WTC11 (cell line): Measurements from ENCODE around the gene IFT52. TPM values are rescaled to one million over a fixed set of nuclear protein-coding genes. Genes with fewer than 3 reads are reported as not detected.
"Not testable (repeated sequence)": the region's sequence is repeated elsewhere in the genome, so short reads cannot be mapped to it uniquely, and the experiment has no call there.

Experiments used
- ATAC-seq: fragments of 200-7000 bp; cut with Tn5 transposase; 2 replicates; pipeline ENCODE4 v1.10.0; 2021; ENCODE audit warnings: mild to moderate bottlenecking, moderate library complexity
- CTCF ChIA-PET: fragments of 300-600 bp; sonication (Branson Sonifier 250); formaldehyde crosslinking; loops from one replicate; lab custom pipeline; 2021; ENCODE audit warnings: antibody characterized with exemption; lab: Charles Lee
- POLR2A ChIA-PET: fragments of 350-600 bp; sonication (Branson Sonifier 250); formaldehyde crosslinking; loops from one replicate; lab custom pipeline; 2021; ENCODE audit warnings: antibody characterized with exemption; lab: Charles Lee
- DNase-seq: peaks from one replicate; pipeline ENCODE4 v3.0.0; 2021; ENCODE audit warnings: low spot score
- H3K27ac Mint-ChIP-seq: 2 replicates; pipeline ENCODE4 v1.8.0; 2021; ENCODE audit warnings: mixed read lengths
- H3K27me3 Mint-ChIP-seq: 2 replicates; pipeline ENCODE4 v1.8.0; 2021; ENCODE audit warnings: low read depth, mild to moderate bottlenecking, moderate library complexity, mixed read lengths
- H3K36me3 Mint-ChIP-seq: 2 replicates; pipeline ENCODE4 v1.8.0; 2021; ENCODE audit warnings: mixed read lengths
- H3K4me1 Mint-ChIP-seq: 2 replicates; pipeline ENCODE4 v1.8.0; 2022; ENCODE audit warnings: mixed read lengths
- H3K4me3 Mint-ChIP-seq: 2 replicates; pipeline ENCODE4 v1.8.0; 2021; ENCODE audit warnings: mild to moderate bottlenecking, moderate library complexity, mixed read lengths
- H3K9me3 Mint-ChIP-seq: 2 replicates; pipeline ENCODE4 v1.8.0; 2021; ENCODE audit warnings: mixed read lengths
- ETV6 ChIP-seq: sonication (generic); formaldehyde crosslinking; IDR thresholded peaks from 2 replicates; pipeline ENCODE4 v1.8.1; 2022; ENCODE audit warnings: mild to moderate bottlenecking, missing genetic modification reagents
- IRF2 ChIP-seq: sonication (generic); formaldehyde crosslinking; IDR thresholded peaks from 2 replicates; pipeline ENCODE4 v1.8.0; 2022; ENCODE audit warnings: low read depth, missing genetic modification reagents, borderline replicate concordance
- JUN ChIP-seq: sonication (generic); formaldehyde crosslinking; IDR thresholded peaks from 2 replicates; pipeline ENCODE4 v1.8.0; 2023; ENCODE audit warnings: mild to moderate bottlenecking, missing genetic modification reagents
- NR3C1 ChIP-seq: sonication (generic); formaldehyde crosslinking; conservative IDR thresholded peaks from 2 replicates; pipeline ENCODE4 v1.8.1; 2023; ENCODE audit warnings: low read depth, mild to moderate bottlenecking, missing genetic modification reagents
- SP1 ChIP-seq: sonication (generic); formaldehyde crosslinking; conservative IDR thresholded peaks from 2 replicates; pipeline ENCODE4 v1.8.1; 2022; ENCODE audit warnings: missing genetic modification reagents
- TCF7 ChIP-seq: sonication (generic); formaldehyde crosslinking; IDR thresholded peaks from 2 replicates; pipeline ENCODE4 v1.8.0; 2022; ENCODE audit warnings: mild to moderate bottlenecking, low read depth, missing genetic modification reagents, moderate library complexity
- TP53 ChIP-seq: sonication (generic); formaldehyde crosslinking; IDR thresholded peaks from 2 replicates; pipeline ENCODE4 v1.8.1; 2023; ENCODE audit warnings: mild to moderate bottlenecking, missing genetic modification reagents
- ZNF263 ChIP-seq: sonication (generic); formaldehyde crosslinking; IDR thresholded peaks from 2 replicates; pipeline ENCODE4 v1.8.1; 2022; ENCODE audit warnings: low read depth, mild to moderate bottlenecking, moderate library complexity, missing genetic modification reagents
- ZNF416 ChIP-seq: fragments of 250-450 bp; sonication (Bioruptor Pico); IDR thresholded peaks from 2 replicates; pipeline ENCODE4 v1.9.0; 2021; ENCODE audit warnings: mild to moderate bottlenecking, inconsistent platforms
- total RNA-seq: library from RNA; stranded (reverse); gene quantifications from 3 replicates; pipeline ENCODE4 v1.2.3, GENCODE V29; 2021
- TF ChIP-seq, protein P1 (sequence below): fragments of 200-600 bp; IDR thresholded peaks from 2 replicates; pipeline ENCODE4 v1.8.0; 2022; ENCODE audit warnings: antibody characterized with exemption
- TF ChIP-seq, protein P2 (sequence below): sonication (generic); formaldehyde crosslinking; IDR thresholded peaks from 2 replicates; pipeline ENCODE4 v1.8.0; 2023; ENCODE audit warnings: mild to moderate bottlenecking, missing genetic modification reagents
- TF ChIP-seq, protein P3 (sequence below): sonication (generic); formaldehyde crosslinking; IDR thresholded peaks from 2 replicates; pipeline ENCODE4 v1.8.1; 2022; ENCODE audit warnings: low read depth, missing genetic modification reagents, borderline replicate concordance
- TF ChIP-seq, protein P4 (sequence below): sonication (generic); formaldehyde crosslinking; IDR thresholded peaks from 2 replicates; pipeline ENCODE4 v1.8.1; 2022; ENCODE audit warnings: mild to moderate bottlenecking, missing genetic modification reagents, moderate library complexity, borderline replicate concordance
- TF ChIP-seq, protein P5 (sequence below): sonication (generic); formaldehyde crosslinking; conservative IDR thresholded peaks from 2 replicates; pipeline ENCODE4 v1.8.1; 2022; ENCODE audit warnings: mild to moderate bottlenecking, missing genetic modification reagents
- TF ChIP-seq, protein P6 (sequence below): fragments of 250-450 bp; sonication (Bioruptor Pico); IDR thresholded peaks from 2 replicates; pipeline ENCODE4 v2.1.2; 2022; ENCODE audit warnings: mild to moderate bottlenecking, moderate library complexity
- TF ChIP-seq, protein P7 (sequence below): sonication (generic); formaldehyde crosslinking; IDR thresholded peaks from 2 replicates; pipeline ENCODE4 v1.8.0; 2023; ENCODE audit warnings: missing genetic modification reagents, mild to moderate bottlenecking, borderline replicate concordance

The IFT52 gene
- total RNA-seq, 1 experiment from 2014 or later: 27.5 TPM

DNA sequence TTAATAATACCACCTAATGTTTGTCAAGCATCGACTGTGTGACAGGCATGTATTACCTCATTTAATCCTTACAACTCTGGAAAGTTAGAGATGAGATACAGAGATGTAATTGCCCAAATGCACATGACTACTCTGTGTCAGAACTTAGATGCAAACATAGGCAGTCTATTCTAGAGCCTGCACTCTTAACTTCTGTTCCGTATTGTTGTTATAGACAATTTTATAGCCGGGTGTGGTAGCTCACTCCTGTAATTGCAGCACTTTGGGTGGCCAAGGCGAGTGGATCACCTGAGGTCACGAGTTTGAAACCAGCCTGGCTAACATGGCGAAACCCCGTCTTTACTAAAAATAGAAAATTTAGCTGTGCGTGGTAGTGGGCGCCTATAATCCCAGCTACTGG lies 15.0 kb downstream of the IFT52 start:
- Mint-ChIP-seq H3K4me3 (no peak overlapping the region), H3K27me3 (no peaks in the 10 kb centered on the region), H3K4me1 (no peaks in the 10 kb centered on the region), H3K36me3 (peaks cover 42% of the 10 kb centered on the region), H3K27ac (no peak overlapping the region), H3K9me3 (no peaks in the 10 kb centered on the region)
- TF ChIP-seq ZNF263 (CRISPR knock-in tag) (no peak), ETV6 (CRISPR knock-in tag) (no peak), IRF2 (no peak), NR3C1 (CRISPR knock-in tag) (no peak)
- TF ChIP-seq, protein P1, sequence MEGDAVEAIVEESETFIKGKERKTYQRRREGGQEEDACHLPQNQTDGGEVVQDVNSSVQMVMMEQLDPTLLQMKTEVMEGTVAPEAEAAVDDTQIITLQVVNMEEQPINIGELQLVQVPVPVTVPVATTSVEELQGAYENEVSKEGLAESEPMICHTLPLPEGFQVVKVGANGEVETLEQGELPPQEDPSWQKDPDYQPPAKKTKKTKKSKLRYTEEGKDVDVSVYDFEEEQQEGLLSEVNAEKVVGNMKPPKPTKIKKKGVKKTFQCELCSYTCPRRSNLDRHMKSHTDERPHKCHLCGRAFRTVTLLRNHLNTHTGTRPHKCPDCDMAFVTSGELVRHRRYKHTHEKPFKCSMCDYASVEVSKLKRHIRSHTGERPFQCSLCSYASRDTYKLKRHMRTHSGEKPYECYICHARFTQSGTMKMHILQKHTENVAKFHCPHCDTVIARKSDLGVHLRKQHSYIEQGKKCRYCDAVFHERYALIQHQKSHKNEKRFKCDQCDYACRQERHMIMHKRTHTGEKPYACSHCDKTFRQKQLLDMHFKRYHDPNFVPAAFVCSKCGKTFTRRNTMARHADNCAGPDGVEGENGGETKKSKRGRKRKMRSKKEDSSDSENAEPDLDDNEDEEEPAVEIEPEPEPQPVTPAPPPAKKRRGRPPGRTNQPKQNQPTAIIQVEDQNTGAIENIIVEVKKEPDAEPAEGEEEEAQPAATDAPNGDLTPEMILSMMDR: no peak
- ChIA-PET POLR2A (interaction anchor here (0.7 kb wide), 1 partner anchor 525 kb away, joined by 3 read pairs; no protein-coding TSS in a partner anchor), CTCF (interaction anchor here (0.7 kb wide), 1 partner anchor 23 kb away, joined by 3 read pairs; no protein-coding TSS in a partner anchor)
- DNase-seq: no peak
- no peak for ATAC-seq

DNA sequence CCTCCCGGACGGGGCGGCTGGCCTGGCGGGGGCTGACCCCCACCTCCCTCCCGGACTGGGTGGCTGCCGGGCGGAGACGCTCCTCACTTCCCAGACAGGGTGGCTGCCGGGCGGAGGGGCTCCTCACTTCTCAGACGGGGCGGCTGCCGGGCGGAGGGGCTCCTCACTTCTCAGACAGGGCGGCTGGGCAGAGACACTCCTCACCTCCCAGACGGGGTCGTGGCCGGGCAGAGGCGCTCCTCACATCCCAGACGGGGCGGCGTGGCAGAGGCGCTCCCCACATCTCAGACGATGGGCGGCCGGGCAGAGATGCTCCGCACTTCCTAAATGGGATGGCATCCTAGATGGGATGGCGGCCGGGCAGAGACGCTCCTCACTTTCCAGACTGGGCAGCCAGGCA lies 16.5 kb downstream of the IFT52 start:
- ATAC-seq, H3K27ac Mint-ChIP-seq, H3K4me3 Mint-ChIP-seq, H3K4me1 Mint-ChIP-seq, H3K27me3 Mint-ChIP-seq, DNase-seq, POLR2A ChIA-PET, H3K9me3 Mint-ChIP-seq, CTCF ChIA-PET: not testable (repeated sequence)
- peaks cover 47% of the 10 kb centered on the region for H3K36me3 Mint-ChIP-seq

DNA sequence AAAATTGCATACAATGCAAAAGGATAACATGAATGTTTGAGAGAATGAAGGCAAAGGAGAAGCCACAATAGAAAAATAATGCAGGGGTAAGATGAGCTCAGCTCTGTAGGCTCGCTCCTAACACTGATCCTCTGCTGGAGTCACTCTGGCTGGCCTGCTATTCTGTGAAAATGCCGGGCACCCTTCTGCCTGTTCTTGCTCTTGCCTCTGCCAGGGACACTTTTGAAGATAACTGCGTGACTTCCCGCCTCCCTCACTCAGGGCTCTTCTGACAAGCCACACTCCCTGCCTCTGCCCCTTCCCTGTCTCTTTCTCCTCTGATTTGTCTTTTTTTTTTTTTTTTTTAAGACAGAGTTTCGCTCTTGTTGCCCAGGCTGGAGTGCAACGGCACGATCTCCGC lies 40.9 kb downstream of the IFT52 start:
- no peaks in the 10 kb centered on the region for H3K9me3 Mint-ChIP-seq
- no peaks in the 10 kb centered on the region for H3K27me3 Mint-ChIP-seq
- DNase-seq (no peak), ATAC-seq (no peak)
- no peaks in the 10 kb centered on the region for H3K4me1 Mint-ChIP-seq
- H3K36me3 Mint-ChIP-seq: peaks cover 29% of the 10 kb centered on the region
- no peak overlapping the region for H3K27ac Mint-ChIP-seq
- no peak overlapping the region for H3K4me3 Mint-ChIP-seq
- ChIA-PET CTCF (interaction anchor here (0.6 to 1.6 kb wide), 3 partner anchors 94 to 209 kb away, joined by 3 to 5 read pairs (median 3); no protein-coding TSS in a partner anchor), POLR2A (no interaction called here)
- no peak for TF ChIP-seq TP53 (CRISPR knock-in tag)
- TF ChIP-seq, protein P2, sequence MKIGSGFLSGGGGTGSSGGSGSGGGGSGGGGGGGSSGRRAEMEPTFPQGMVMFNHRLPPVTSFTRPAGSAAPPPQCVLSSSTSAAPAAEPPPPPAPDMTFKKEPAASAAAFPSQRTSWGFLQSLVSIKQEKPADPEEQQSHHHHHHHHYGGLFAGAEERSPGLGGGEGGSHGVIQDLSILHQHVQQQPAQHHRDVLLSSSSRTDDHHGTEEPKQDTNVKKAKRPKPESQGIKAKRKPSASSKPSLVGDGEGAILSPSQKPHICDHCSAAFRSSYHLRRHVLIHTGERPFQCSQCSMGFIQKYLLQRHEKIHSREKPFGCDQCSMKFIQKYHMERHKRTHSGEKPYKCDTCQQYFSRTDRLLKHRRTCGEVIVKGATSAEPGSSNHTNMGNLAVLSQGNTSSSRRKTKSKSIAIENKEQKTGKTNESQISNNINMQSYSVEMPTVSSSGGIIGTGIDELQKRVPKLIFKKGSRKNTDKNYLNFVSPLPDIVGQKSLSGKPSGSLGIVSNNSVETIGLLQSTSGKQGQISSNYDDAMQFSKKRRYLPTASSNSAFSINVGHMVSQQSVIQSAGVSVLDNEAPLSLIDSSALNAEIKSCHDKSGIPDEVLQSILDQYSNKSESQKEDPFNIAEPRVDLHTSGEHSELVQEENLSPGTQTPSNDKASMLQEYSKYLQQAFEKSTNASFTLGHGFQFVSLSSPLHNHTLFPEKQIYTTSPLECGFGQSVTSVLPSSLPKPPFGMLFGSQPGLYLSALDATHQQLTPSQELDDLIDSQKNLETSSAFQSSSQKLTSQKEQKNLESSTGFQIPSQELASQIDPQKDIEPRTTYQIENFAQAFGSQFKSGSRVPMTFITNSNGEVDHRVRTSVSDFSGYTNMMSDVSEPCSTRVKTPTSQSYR: no peak
- TF ChIP-seq, protein P3, sequence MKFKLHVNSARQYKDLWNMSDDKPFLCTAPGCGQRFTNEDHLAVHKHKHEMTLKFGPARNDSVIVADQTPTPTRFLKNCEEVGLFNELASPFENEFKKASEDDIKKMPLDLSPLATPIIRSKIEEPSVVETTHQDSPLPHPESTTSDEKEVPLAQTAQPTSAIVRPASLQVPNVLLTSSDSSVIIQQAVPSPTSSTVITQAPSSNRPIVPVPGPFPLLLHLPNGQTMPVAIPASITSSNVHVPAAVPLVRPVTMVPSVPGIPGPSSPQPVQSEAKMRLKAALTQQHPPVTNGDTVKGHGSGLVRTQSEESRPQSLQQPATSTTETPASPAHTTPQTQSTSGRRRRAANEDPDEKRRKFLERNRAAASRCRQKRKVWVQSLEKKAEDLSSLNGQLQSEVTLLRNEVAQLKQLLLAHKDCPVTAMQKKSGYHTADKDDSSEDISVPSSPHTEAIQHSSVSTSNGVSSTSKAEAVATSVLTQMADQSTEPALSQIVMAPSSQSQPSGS: no peak
- TF ChIP-seq, protein P4, sequence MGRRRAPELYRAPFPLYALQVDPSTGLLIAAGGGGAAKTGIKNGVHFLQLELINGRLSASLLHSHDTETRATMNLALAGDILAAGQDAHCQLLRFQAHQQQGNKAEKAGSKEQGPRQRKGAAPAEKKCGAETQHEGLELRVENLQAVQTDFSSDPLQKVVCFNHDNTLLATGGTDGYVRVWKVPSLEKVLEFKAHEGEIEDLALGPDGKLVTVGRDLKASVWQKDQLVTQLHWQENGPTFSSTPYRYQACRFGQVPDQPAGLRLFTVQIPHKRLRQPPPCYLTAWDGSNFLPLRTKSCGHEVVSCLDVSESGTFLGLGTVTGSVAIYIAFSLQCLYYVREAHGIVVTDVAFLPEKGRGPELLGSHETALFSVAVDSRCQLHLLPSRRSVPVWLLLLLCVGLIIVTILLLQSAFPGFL: no peak
- TF ChIP-seq, protein P5, sequence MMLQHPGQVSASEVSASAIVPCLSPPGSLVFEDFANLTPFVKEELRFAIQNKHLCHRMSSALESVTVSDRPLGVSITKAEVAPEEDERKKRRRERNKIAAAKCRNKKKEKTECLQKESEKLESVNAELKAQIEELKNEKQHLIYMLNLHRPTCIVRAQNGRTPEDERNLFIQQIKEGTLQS (CRISPR knock-in tag): no peak
- no peak for TF ChIP-seq SP1
- TF ChIP-seq TCF7 (CRISPR knock-in tag): no peak
- no peak for TF ChIP-seq JUN (CRISPR knock-in tag)
- TF ChIP-seq, protein P6, sequence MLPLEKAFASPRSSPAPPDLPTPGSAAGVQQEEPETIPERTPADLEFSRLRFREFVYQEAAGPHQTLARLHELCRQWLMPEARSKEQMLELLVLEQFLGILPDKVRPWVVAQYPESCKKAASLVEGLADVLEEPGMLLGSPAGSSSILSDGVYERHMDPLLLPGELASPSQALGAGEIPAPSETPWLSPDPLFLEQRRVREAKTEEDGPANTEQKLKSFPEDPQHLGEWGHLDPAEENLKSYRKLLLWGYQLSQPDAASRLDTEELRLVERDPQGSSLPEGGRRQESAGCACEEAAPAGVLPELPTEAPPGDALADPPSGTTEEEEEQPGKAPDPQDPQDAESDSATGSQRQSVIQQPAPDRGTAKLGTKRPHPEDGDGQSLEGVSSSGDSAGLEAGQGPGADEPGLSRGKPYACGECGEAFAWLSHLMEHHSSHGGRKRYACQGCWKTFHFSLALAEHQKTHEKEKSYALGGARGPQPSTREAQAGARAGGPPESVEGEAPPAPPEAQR (CRISPR knock-in tag): no peak
- no peak for TF ChIP-seq ZNF416
- TF ChIP-seq, protein P7, sequence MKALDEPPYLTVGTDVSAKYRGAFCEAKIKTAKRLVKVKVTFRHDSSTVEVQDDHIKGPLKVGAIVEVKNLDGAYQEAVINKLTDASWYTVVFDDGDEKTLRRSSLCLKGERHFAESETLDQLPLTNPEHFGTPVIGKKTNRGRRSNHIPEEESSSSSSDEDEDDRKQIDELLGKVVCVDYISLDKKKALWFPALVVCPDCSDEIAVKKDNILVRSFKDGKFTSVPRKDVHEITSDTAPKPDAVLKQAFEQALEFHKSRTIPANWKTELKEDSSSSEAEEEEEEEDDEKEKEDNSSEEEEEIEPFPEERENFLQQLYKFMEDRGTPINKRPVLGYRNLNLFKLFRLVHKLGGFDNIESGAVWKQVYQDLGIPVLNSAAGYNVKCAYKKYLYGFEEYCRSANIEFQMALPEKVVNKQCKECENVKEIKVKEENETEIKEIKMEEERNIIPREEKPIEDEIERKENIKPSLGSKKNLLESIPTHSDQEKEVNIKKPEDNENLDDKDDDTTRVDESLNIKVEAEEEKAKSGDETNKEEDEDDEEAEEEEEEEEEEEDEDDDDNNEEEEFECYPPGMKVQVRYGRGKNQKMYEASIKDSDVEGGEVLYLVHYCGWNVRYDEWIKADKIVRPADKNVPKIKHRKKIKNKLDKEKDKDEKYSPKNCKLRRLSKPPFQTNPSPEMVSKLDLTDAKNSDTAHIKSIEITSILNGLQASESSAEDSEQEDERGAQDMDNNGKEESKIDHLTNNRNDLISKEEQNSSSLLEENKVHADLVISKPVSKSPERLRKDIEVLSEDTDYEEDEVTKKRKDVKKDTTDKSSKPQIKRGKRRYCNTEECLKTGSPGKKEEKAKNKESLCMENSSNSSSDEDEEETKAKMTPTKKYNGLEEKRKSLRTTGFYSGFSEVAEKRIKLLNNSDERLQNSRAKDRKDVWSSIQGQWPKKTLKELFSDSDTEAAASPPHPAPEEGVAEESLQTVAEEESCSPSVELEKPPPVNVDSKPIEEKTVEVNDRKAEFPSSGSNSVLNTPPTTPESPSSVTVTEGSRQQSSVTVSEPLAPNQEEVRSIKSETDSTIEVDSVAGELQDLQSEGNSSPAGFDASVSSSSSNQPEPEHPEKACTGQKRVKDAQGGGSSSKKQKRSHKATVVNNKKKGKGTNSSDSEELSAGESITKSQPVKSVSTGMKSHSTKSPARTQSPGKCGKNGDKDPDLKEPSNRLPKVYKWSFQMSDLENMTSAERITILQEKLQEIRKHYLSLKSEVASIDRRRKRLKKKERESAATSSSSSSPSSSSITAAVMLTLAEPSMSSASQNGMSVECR (CRISPR knock-in tag): no peak
